ENCODE data around the gene ACP4.
"Not testable (repeated sequence)": the region's sequence is repeated elsewhere in the genome, so short reads cannot be mapped to it uniquely, and the experiment has no call there.

The ACP4 gene

DNA sequence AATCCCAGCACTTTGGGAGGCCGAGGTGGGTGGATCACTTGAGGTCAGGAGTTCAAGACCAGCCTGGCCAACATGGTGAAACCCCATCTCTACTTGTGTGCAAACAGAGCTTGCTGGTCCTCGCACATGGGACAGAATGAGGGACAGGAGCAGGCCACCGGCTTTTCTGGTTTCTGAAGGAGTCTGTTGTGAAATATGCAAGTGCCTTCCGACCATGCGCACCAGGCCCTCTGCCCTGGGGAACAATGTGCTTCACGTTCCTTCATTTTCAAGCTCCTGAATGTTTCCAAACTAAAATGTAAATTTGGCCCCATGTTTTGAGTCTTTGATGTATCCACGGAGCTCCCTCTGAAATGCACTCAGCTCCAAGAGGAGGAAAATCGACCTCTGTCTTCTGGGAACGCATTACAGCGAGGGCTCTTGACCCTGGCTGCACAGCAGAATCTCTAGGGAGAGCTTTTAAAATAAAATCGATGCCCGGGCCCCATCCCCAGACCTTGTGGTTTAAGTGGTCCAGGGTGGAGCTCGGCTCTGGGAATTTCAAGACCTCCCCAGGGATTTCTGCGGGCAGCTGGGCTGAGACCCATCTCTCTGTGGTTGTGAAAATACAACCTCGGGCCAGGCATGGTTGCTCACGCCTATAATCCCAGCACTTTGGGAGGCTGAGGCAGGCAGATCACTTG is 9.3 kb upstream of the ACP4 start:
- DNase-seq, result no peak
- no peaks in the 10 kb centered on the region for H3K4me1 ChIP-seq
- H3K9me3 ChIP-seq, result peaks cover 0 to 7% (median 6%) of the 10 kb centered on the region in 3 donors
- TF ChIP-seq, protein P1, sequence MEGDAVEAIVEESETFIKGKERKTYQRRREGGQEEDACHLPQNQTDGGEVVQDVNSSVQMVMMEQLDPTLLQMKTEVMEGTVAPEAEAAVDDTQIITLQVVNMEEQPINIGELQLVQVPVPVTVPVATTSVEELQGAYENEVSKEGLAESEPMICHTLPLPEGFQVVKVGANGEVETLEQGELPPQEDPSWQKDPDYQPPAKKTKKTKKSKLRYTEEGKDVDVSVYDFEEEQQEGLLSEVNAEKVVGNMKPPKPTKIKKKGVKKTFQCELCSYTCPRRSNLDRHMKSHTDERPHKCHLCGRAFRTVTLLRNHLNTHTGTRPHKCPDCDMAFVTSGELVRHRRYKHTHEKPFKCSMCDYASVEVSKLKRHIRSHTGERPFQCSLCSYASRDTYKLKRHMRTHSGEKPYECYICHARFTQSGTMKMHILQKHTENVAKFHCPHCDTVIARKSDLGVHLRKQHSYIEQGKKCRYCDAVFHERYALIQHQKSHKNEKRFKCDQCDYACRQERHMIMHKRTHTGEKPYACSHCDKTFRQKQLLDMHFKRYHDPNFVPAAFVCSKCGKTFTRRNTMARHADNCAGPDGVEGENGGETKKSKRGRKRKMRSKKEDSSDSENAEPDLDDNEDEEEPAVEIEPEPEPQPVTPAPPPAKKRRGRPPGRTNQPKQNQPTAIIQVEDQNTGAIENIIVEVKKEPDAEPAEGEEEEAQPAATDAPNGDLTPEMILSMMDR (IDR thresholded peaks at IDR 0.05), result no peak
- H3K27ac ChIP-seq, result no peak overlapping the region
- H3K36me3 ChIP-seq, result no peaks in the 10 kb centered on the region
- H3K4me3 ChIP-seq, result no peak overlapping the region
- intact Hi-C loops (cut with DNase I; ENCODE audit: low total_unique reads), result loop anchor here (5.0 to 10.0 kb wide), 2 partner anchors 246 to 419 kb away; no protein-coding TSS in a partner anchor
- H3K27me3 ChIP-seq, result peaks cover 0 to 75% of the 10 kb centered on the region in 2 donors

DNA sequence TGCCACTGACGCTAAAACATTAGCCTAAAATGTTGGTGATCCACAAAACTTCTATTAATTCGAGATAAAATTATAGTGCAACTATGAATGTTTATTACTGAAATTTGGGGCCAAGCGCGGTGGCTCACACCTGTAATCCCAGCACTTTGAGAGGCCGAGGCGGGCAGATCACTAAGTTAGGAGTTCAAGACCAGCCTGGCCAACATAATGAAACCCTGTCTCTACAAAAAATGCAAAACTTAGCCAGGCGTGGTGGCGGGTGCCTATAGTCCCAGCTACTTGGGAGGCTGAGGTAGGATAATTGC is 6.4 kb upstream of the ACP4 start:
- DNase-seq, H3K4me1 ChIP-seq, H3K9me3 ChIP-seq, H3K27ac ChIP-seq, H3K36me3 ChIP-seq, H3K4me3 ChIP-seq: not testable (repeated sequence)
- H3K27me3 ChIP-seq, result peaks cover 0 to 45% of the 10 kb centered on the region in 2 donors
- intact Hi-C loops (cut with DNase I; ENCODE audit: low total_unique reads), result loop anchor here (5.0 to 10.0 kb wide), 2 partner anchors 249 to 421 kb away; no protein-coding TSS in a partner anchor

DNA sequence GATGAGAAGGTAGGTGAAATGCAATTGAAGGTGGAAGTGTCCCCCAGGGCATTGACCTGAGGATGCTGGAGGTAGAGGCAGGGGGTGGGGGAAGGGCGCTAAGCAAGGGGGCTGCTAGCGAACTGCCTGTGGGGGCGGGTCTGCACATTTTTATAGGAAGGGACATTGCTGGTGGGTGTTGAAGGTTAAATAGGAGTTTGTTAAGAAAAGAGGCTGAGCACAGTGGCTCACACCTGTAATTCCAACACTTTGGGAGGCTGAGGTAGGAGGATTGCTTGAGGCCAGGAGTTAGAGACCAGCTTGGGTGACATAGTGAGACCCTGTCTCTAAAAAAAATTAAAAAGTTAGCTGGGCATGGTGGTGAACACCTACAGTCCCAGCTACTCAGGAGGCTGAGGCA is 5.5 kb upstream of the ACP4 start:
- no peaks in the 10 kb centered on the region for H3K36me3 ChIP-seq
- DNase-seq, result no peak
- no peak overlapping the region for H3K4me3 ChIP-seq
- H3K9me3 ChIP-seq, result no peaks in the 10 kb centered on the region
- no peak overlapping the region for H3K27ac ChIP-seq
- peaks cover 0 to 36% of the 10 kb centered on the region in 2 donors for H3K27me3 ChIP-seq
- no peaks in the 10 kb centered on the region for H3K4me1 ChIP-seq
- TF ChIP-seq, protein P1 (IDR thresholded peaks at IDR 0.05), result no peak
- intact Hi-C loops (cut with DNase I; ENCODE audit: low total_unique reads), result loop anchor here (5.0 to 10.0 kb wide), 2 partner anchors 250 to 422 kb away; no protein-coding TSS in a partner anchor

DNA sequence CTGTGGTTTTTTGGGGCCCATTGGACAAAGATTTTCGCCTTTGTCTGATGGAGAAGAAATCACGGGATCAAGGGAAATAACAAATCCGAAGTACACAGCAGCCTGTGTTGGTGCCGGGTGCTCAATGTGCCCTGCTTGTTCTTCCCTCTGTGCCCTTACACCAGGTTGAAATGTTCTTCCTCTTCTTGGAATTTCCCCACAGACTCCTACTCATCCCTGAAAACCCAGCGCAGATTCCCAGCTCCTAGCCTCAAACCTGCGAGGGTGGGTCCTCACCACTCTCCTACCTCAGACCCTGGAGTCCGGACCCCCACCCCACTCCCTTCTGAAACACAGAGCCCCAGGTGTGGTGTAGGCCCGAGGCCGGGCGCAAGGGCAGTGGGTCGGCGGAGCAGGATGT is 4.9 kb upstream of the ACP4 start:
- H3K4me3 ChIP-seq, result no peak overlapping the region
- H3K9me3 ChIP-seq, result no peaks in the 10 kb centered on the region
- no peak overlapping the region for H3K27ac ChIP-seq
- H3K4me1 ChIP-seq, result no peaks in the 10 kb centered on the region
- DNase-seq, result no peak
- intact Hi-C loops (cut with DNase I; ENCODE audit: low total_unique reads), result loop anchor here (10.0 kb wide), 1 partner anchor 251 kb away; no protein-coding TSS in a partner anchor
- no peaks in the 10 kb centered on the region for H3K36me3 ChIP-seq
- TF ChIP-seq, protein P1 (IDR thresholded peaks at IDR 0.05), result no peak
- peaks cover 0 to 33% of the 10 kb centered on the region in 2 donors for H3K27me3 ChIP-seq

DNA sequence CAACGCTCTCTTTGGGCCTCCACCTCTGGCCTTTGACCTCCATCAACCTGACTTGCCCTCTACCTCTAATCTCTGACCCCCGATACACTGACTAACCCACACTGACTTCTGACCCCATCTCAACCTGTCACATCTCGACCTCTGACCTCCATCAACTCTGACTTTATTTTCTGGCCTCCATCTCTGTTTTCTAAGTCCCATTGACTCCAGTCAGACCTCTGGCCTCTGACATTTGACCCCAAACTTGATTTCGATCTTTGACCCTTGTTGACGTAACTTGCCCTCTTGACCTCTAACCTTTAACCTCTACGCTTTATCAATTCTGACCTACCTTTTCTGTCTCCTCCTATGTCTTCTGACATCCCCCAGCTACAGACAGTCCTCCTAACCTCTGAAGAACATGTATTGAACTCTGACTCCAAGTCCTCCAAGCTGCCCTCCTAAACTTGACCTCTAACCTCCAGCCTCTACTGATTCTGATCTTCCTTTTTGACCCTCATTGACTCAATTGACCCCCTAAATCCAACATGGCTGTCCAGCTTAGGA is 780 bp downstream of the ACP4 start:
- DNase-seq, result no peak
- H3K27ac ChIP-seq, result no peak overlapping the region
- H3K4me3 ChIP-seq, result no peak overlapping the region
- intact Hi-C loops (cut with DNase I; ENCODE audit: low total_unique reads), result no loop called here
- TF ChIP-seq, protein P1 (IDR thresholded peaks at IDR 0.05), result no peak
- H3K36me3 ChIP-seq, result peaks cover 0 to 9% (median 0%) of the 10 kb centered on the region in 3 donors
- H3K9me3 ChIP-seq, result no peaks in the 10 kb centered on the region
- peaks cover 0 to 6% (median 0%) of the 10 kb centered on the region in 4 donors for H3K4me1 ChIP-seq
- H3K27me3 ChIP-seq, result peaks cover 0 to 15% of the 10 kb centered on the region in 2 donors

DNA sequence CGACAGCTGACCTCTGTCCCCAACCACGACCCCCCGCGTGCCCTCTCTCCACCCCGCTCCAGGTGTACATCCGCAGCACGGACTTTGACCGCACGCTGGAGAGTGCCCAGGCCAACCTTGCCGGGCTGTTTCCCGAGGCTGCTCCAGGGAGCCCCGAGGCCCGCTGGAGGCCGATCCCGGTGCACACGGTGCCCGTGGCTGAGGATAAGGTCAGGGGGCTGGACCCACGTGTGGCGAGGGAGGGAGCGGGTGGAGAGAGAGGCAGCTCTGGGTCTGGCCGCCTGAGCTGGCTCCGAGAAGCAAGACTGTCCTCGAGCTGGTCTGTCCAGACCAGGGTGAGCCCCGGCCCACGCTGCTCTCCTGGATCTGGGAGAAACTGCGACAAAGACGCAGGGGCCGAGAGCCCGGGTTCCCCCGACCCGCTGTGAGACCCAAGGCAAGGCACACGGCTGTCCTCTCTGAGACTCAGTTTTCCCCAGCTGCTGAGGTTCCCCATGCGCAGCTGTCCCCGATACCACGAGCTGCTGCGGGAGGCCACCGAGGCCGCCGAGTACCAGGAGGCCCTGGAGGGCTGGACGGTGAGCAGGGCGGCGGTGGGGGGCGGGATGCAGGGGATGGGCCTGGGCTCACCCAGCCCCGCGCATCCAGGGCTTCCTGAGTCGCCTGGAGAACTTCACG is 1.5 kb downstream of the ACP4 start:
- DNase-seq, result no peak
- peaks cover 0 to 15% of the 10 kb centered on the region in 2 donors for H3K27me3 ChIP-seq
- intact Hi-C loops (cut with DNase I; ENCODE audit: low total_unique reads), result no loop called here

More for the DNA sequence above, 1.5 kb downstream of the ACP4 start:
- peaks cover 0 to 6% (median 0%) of the 10 kb centered on the region in 4 donors for H3K4me1 ChIP-seq
- TF ChIP-seq, protein P1 (IDR thresholded peaks at IDR 0.05), result no peak
- no peak overlapping the region for H3K27ac ChIP-seq
- no peak overlapping the region for H3K4me3 ChIP-seq
- H3K9me3 ChIP-seq, result no peaks in the 10 kb centered on the region
- peaks cover under 1 to 16% (median 2%) of the 10 kb centered on the region in 3 donors for H3K36me3 ChIP-seq

Measured in tibial artery (tissue), 4 donors.